Right lobe of liver (tissue), 6 donors: ENCODE data around the gene TMEM131. TPM values are rescaled to one million over a fixed set of nuclear protein-coding genes. Genes with fewer than 3 reads are reported as not detected.
"Not testable (repeated sequence)": the region's sequence is repeated elsewhere in the genome, so short reads cannot be mapped to it uniquely, and the experiment has no call there.

Experiments used
- ATAC-seq, 4 donors: fragments of 200-7000 bp; cut with Tn5 transposase; one replicate each; pipeline ENCODE4 v1.9.1; 2020; ENCODE audit warnings: mild to moderate bottlenecking in 4 of 4, moderate library complexity in 4 of 4
- DNase-seq, 3 donors: peaks; one replicate each; pipeline ENCODE4 v3.0.0-alpha.2; 2020
- H3K27ac ChIP-seq, 3 donors: fragments of 200-600 bp; one replicate each; pipeline ENCODE4 v1.8.0; 2022
- H3K27me3 ChIP-seq, 2 donors: fragments of 200-600 bp; one replicate each; pipeline ENCODE4 v1.8.0; 2022
- H3K36me3 ChIP-seq, 4 donors: fragments of 200-600 bp; sonication (generic) in 1 of 4; one replicate each; pipeline versions ENCODE4 v1.5.1 to v1.8.0; 2017 to 2022; ENCODE audit warnings: control low read depth in 1 of 4
- H3K4me1 ChIP-seq, 4 donors: fragments of 200-600 bp; sonication (generic) in 1 of 4; one replicate each; pipeline versions ENCODE4 v1.5.1 to v1.8.0; 2017 to 2022; ENCODE audit warnings: control low read depth in 1 of 4
- H3K4me3 ChIP-seq, 3 donors: fragments of 200-600 bp; one replicate each; pipeline ENCODE4 v1.8.0; 2022
- H3K9me3 ChIP-seq, 4 donors: fragments of 200-600 bp; sonication (generic) in 1 of 4; one replicate each; pipeline versions ENCODE4 v1.5.1 to v1.8.0; 2017 to 2022; ENCODE audit warnings: control low read depth in 1 of 4
- CTCF ChIP-seq, 4 donors: fragments of 200-600 bp in 3 of 4; fragments of 450-650 bp in 1 of 4; IDR thresholded peaks; one replicate each; pipeline versions ENCODE4 v1.5.1 to v1.8.0; 2016 to 2022; ENCODE audit warnings: antibody characterized with exemption in 4 of 4, mild to moderate bottlenecking in 2 of 4
- POLR2A ChIP-seq: fragments of 450-650 bp; IDR thresholded peaks from one replicate; pipeline ENCODE4 v1.6.1; 2017; ENCODE audit warnings: antibody characterized with exemption, mild to moderate bottlenecking
- WGBS: methylation state at CpG from one replicate; pipeline ENCODE4 v1.1.6; 2018; ENCODE audit warnings: low coverage, low lambda C conversion rate; ENCODE audit not compliant: insufficient coverage; ENCODE audit errors: missing lambda C conversion rate; 5-methylcytosine and 5-hydroxymethylcytosine counted together
- intact Hi-C, 2 donors: fragments of 100-400 bp; cut with DNase I; formaldehyde crosslinking; loops; one replicate each; pipeline versions ENCODE4 v1.11.2 to v1.14.1; 2022
- total RNA-seq, 6 experiments: library from RNA; depleted of rRNA in 2 of 6; stranded (reverse); fragments of >200 nt in 2 of 6; fragmentation: NEBNext Ultra II Directional in 3 of 6; extraction: Animal tissue kit (Norgen Biotek cat#: 25700) in 3 of 6; gene quantifications; one replicate each; pipeline versions ENCODE4 v1.1.0 to v1.2.4, GENCODE V29; 2016 to 2023
- donor health status: DM: no; HTN: yes; CAD: no.
- donor health status: DM: no; HTN: no; CAD: no.
- donor health status: DM: no; HTN: no; CAD: no.
- donor health status: DM: no; HTN: yes; CAD: no.
- donor health status: DM: no; HTN: yes; CAD: no.

Gene TMEM131
- total RNA-seq, 6 experiments from 2014 or later = 14.8 to 34.0 (median 17.8) TPM

GRCh38 chr2:97712693-97713295 lies 283.0 kb downstream of the TMEM131 start:
- Histone ChIP-seq H3K4me1 (no peaks in the 10 kb centered on the region), H3K4me3 (no peak overlapping the region), H3K9me3 (no peaks in the 10 kb centered on the region), H3K27me3 (no peaks in the 10 kb centered on the region), H3K36me3 (no peaks in the 10 kb centered on the region), H3K27ac (no peak overlapping the region)
- DNase-seq (peak in 2 of 3 donors; percentile 37 to 48), ATAC-seq (no peak)
- 47% methylated on average over 4 of the region's 11 CpGs for WGBS
- TF ChIP-seq CTCF (IDR thresholded peaks at IDR 0.05) = no peak
- TF ChIP-seq POLR2A = no peak
- intact Hi-C loops = no loop called here

- H3K27ac ChIP-seq, ATAC-seq, intact Hi-C loops, H3K36me3 ChIP-seq, H3K4me3 ChIP-seq, H3K9me3 ChIP-seq, H3K27me3 ChIP-seq, H3K4me1 ChIP-seq: not testable (repeated sequence)
- peak in 1 of 3 donors; percentile 29 for DNase-seq
- WGBS = 57% methylated on average over 6 of the region's 9 CpGs
Measured at GRCh38 chr2:97712175-97712574, 283.6 kb downstream of the TMEM131 start.

- Histone ChIP-seq H3K4me1 (no peaks in the 10 kb centered on the region), H3K27ac (no peak overlapping the region), H3K9me3 (no peaks in the 10 kb centered on the region), H3K4me3 (no peak overlapping the region), H3K36me3 (no peaks in the 10 kb centered on the region), H3K27me3 (no peaks in the 10 kb centered on the region)
- ATAC-seq = no peak
- 87% methylated on average over 4 of the region's 6 CpGs for WGBS
- intact Hi-C loops = no loop called here
- peak in 1 of 3 donors; percentile 6 for DNase-seq
- no peak for TF ChIP-seq CTCF (IDR thresholded peaks at IDR 0.05)
- TF ChIP-seq POLR2A = no peak
Measured at GRCh38 chr2:97711394-97711711, 284.4 kb downstream of the TMEM131 start.

- WGBS = 75% methylated on average over 4 of the region's 8 CpGs
- intact Hi-C loops = no loop called here
- TF ChIP-seq CTCF (IDR thresholded peaks at IDR 0.05) = no peak
- no peak for TF ChIP-seq POLR2A
- H3K4me1 ChIP-seq = no peaks in the 10 kb centered on the region
- H3K9me3 ChIP-seq = no peaks in the 10 kb centered on the region
- H3K4me3 ChIP-seq = no peak overlapping the region
- ATAC-seq (no peak), DNase-seq (peak in 1 of 3 donors; percentile 9)
- no peaks in the 10 kb centered on the region for H3K36me3 ChIP-seq
- H3K27ac ChIP-seq = no peak overlapping the region
- no peaks in the 10 kb centered on the region for H3K27me3 ChIP-seq
Measured at GRCh38 chr2:97708608-97709007, 287.1 kb downstream of the TMEM131 start.

- H3K4me3 ChIP-seq = no peak overlapping the region
- peak in 1 of 3 donors; percentile 34 for DNase-seq
- H3K27me3 ChIP-seq = no peaks in the 10 kb centered on the region
- H3K4me1 ChIP-seq = no peaks in the 10 kb centered on the region
- ATAC-seq = no peak
- WGBS = 68% methylated on average over 3 of the region's 4 CpGs
- intact Hi-C loops = no loop called here
- TF ChIP-seq CTCF (IDR thresholded peaks at IDR 0.05) (no peak), POLR2A (no peak)
- H3K9me3 ChIP-seq = no peaks in the 10 kb centered on the region
- H3K27ac ChIP-seq = no peak overlapping the region
- no peaks in the 10 kb centered on the region for H3K36me3 ChIP-seq
Measured at GRCh38 chr2:97708048-97708380, 287.7 kb downstream of the TMEM131 start.
